ENCODE measurements around the gene AGPS.

Gene AGPS

DNA sequence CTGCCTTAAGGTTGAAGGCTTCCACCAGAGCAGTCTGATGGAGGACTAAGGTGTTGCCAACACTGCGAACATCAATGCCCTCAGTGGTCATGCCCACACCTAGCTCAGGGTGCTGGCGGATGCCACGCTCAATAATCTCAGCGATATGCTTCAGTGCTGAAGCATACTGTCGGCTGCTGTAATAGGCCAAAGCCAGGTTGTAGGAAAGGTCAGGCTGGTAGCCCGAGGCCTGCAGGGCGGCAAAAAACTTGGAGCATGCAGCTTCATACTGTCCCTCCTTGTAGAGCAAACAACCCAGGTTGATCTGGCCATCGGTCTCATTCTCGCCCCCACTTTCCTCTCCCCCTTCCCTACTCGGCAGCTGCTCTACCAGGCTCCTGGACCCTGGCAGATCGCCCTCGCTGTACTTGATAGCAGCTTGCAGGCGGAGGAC lies 159.4 kb downstream of the AGPS start:
- Histone ChIP-seq H3K27ac (ENCODE audit: extremely low read depth, low read depth, low read length) (peak overlapping the region; percentile 89; the same call in 1 of the 2 replicates), H3K9me3 (ENCODE audit: control insufficient read depth, insufficient read depth, low read depth, low read length) (no peaks in the 10 kb centered on the region), H3K4me1 (ENCODE audit: control insufficient read depth, insufficient read depth, low read length) (no peaks in the 10 kb centered on the region), H3K4me3 (ENCODE audit: low read depth, low read length) (peak overlapping the region; percentile 68), H3K36me3 (ENCODE audit: control insufficient read depth in 2 of 2, insufficient read depth in 1 of 2, low read length in 2 of 2) (no peaks in the 10 kb centered on the region)
- ChIA-PET POLR2A (no interaction called here), CTCF (interaction anchor here (0.5 to 0.6 kb wide), 2 partner anchors 13 to 238 kb away, joined by 3 read pairs; no protein-coding TSS in a partner anchor)
- TF ChIP-seq SP2 (tag by site-specific recombination; IDR thresholded peaks at IDR 0.05) (no peak), ZNF132 (tag by site-specific recombination; IDR thresholded peaks at IDR 0.05; ENCODE audit: borderline replicate concordance) (no peak), ZNF529 (tag by site-specific recombination; IDR thresholded peaks at IDR 0.05; ENCODE audit: insufficient replicate concordance) (no peak), IKZF3 (tag by site-specific recombination; IDR thresholded peaks at IDR 0.05) (no peak), ZNF629 (tag by site-specific recombination; IDR thresholded peaks at IDR 0.05) (no peak)
- TF ChIP-seq, protein P1, sequence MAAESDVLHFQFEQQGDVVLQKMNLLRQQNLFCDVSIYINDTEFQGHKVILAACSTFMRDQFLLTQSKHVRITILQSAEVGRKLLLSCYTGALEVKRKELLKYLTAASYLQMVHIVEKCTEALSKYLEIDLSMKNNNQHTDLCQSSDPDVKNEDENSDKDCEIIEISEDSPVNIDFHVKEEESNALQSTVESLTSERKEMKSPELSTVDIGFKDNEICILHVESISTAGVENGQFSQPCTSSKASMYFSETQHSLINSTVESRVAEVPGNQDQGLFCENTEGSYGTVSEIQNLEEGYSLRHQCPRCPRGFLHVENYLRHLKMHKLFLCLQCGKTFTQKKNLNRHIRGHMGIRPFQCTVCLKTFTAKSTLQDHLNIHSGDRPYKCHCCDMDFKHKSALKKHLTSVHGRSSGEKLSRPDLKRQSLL (tag by site-specific recombination; IDR thresholded peaks at IDR 0.05) = no peak
- TF ChIP-seq, protein P2, sequence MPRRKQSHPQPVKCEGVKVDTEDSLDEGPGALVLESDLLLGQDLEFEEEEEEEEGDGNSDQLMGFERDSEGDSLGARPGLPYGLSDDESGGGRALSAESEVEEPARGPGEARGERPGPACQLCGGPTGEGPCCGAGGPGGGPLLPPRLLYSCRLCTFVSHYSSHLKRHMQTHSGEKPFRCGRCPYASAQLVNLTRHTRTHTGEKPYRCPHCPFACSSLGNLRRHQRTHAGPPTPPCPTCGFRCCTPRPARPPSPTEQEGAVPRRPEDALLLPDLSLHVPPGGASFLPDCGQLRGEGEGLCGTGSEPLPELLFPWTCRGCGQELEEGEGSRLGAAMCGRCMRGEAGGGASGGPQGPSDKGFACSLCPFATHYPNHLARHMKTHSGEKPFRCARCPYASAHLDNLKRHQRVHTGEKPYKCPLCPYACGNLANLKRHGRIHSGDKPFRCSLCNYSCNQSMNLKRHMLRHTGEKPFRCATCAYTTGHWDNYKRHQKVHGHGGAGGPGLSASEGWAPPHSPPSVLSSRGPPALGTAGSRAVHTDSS (tag by site-specific recombination; IDR thresholded peaks at IDR 0.05) = no peak

DNA sequence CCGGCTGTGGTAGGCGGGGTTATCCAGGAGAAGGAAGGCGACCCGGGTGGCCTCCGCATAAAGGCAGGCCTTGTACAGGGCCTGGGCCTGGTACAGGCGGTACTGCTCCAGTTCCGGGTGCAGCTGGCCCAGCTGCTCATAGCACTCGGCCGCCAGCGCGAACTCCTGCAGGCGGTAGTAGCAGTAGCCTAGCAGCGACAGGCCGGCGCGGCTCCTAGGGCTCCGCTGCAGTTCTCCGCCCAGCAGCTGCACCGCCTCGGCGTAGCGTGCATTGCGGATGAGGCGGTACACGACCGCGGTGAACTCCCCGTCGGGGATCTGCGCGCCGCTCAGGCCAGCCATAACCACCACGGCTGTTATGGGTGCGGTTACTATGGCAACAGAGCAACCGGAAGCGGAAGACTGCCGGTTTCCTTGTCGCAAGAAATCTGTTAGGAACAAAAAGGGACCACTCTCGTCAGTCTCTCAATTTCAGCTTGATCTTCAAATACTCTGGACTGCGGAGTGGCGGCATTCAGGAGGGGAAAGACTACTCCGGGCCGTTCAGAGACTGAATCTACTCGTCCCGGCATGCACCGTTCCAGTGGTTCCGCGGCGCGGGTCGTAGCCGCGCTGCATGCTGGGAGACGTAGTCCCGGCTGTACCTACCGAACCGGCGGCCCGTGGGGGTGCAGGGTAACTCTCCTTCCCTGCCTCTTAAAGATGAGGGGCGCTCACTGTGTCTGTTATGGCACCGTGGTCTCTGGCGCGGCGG lies 160.0 kb downstream of the AGPS start:
- CTCF ChIA-PET = interaction anchor here (0.5 to 0.6 kb wide), 2 partner anchors 13 to 238 kb away, joined by 3 read pairs; no protein-coding TSS in a partner anchor
- no peaks in the 10 kb centered on the region for H3K36me3 ChIP-seq (ENCODE audit: control insufficient read depth in 2 of 2, insufficient read depth in 1 of 2, low read length in 2 of 2)
- TF ChIP-seq ZNF521 (tag by site-specific recombination; IDR thresholded peaks at IDR 0.05) (no peak), ZNF2 (tag by site-specific recombination; IDR thresholded peaks at IDR 0.05) (peak; percentile 37; the same call in 1 of the 2 replicates), ZSCAN4 (tag by site-specific recombination; IDR thresholded peaks at IDR 0.05) (no peak), ZNF223 (tag by site-specific recombination; IDR thresholded peaks at IDR 0.05) (no peak), ZNF747 (tag by site-specific recombination; IDR thresholded peaks at IDR 0.05) (no peak), ZNF394 (tag by site-specific recombination; IDR thresholded peaks at IDR 0.05; ENCODE audit: borderline replicate concordance) (0 out of 2 replicates have a peak, but pooled peaks have one; percentile 11), ZXDB (tag by site-specific recombination; IDR thresholded peaks at IDR 0.05) (peak; percentile 76; the same call in 1 of the 2 replicates), ZNF560 (tag by site-specific recombination; IDR thresholded peaks at IDR 0.05; ENCODE audit: borderline replicate concordance) (no peak), TSHZ1 (tag by site-specific recombination; IDR thresholded peaks at IDR 0.05; ENCODE audit: borderline replicate concordance) (no peak), ZNF792 (tag by site-specific recombination; IDR thresholded peaks at IDR 0.05) (no peak), ZBTB21 (tag by site-specific recombination; IDR thresholded peaks at IDR 0.05) (no peak)
- TF ChIP-seq, protein P3, sequence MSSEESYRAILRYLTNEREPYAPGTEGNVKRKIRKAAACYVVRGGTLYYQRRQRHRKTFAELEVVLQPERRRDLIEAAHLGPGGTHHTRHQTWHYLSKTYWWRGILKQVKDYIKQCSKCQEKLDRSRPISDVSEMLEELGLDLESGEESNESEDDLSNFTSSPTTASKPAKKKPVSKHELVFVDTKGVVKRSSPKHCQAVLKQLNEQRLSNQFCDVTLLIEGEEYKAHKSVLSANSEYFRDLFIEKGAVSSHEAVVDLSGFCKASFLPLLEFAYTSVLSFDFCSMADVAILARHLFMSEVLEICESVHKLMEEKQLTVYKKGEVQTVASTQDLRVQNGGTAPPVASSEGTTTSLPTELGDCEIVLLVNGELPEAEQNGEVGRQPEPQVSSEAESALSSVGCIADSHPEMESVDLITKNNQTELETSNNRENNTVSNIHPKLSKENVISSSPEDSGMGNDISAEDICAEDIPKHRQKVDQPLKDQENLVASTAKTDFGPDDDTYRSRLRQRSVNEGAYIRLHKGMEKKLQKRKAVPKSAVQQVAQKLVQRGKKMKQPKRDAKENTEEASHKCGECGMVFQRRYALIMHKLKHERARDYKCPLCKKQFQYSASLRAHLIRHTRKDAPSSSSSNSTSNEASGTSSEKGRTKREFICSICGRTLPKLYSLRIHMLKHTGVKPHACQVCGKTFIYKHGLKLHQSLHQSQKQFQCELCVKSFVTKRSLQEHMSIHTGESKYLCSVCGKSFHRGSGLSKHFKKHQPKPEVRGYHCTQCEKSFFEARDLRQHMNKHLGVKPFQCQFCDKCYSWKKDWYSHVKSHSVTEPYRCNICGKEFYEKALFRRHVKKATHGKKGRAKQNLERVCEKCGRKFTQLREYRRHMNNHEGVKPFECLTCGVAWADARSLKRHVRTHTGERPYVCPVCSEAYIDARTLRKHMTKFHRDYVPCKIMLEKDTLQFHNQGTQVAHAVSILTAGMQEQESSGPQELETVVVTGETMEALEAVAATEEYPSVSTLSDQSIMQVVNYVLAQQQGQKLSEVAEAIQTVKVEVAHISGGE (tag by site-specific recombination; conservative IDR thresholded peaks at IDR 0.05; ENCODE audit: low read depth) = peak; percentile 93
- TF ChIP-seq, protein P4, sequence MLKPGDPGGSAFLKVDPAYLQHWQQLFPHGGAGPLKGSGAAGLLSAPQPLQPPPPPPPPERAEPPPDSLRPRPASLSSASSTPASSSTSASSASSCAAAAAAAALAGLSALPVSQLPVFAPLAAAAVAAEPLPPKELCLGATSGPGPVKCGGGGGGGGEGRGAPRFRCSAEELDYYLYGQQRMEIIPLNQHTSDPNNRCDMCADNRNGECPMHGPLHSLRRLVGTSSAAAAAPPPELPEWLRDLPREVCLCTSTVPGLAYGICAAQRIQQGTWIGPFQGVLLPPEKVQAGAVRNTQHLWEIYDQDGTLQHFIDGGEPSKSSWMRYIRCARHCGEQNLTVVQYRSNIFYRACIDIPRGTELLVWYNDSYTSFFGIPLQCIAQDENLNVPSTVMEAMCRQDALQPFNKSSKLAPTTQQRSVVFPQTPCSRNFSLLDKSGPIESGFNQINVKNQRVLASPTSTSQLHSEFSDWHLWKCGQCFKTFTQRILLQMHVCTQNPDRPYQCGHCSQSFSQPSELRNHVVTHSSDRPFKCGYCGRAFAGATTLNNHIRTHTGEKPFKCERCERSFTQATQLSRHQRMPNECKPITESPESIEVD (tag by site-specific recombination; IDR thresholded peaks at IDR 0.05) = no peak

More for the DNA sequence above, 160.0 kb downstream of the AGPS start:
- Histone ChIP-seq H3K27ac (ENCODE audit: extremely low read depth, low read depth, low read length) (peak overlapping the region; percentile 89), H3K4me3 (ENCODE audit: low read depth, low read length) (peak overlapping the region; percentile 68), H3K4me1 (ENCODE audit: control insufficient read depth, insufficient read depth, low read length) (no peaks in the 10 kb centered on the region), H3K9me3 (ENCODE audit: control insufficient read depth, insufficient read depth, low read depth, low read length) (no peaks in the 10 kb centered on the region)
- POLR2A ChIA-PET = interaction anchor here (0.7 kb wide), 1 partner anchor 56 kb away, joined by 3 read pairs; no protein-coding TSS in a partner anchor

Measured in HEK293 (cell line).